ENCODE measurements around the gene CD164L2.

CD164L2 gene

GRCh38 chr1:27342778-27343638, 40.1 kb downstream of the CD164L2 start:
- DNase-seq, result peak in 1 of 2 donors; percentile 38

GRCh38 chr1:27342391-27342777, 40.7 kb downstream of the CD164L2 start:
- DNase-seq, result peak in 1 of 2 donors; percentile 26

GRCh38 chr1:27341525-27342252, 41.4 kb downstream of the CD164L2 start, which contains the start of gene SYTL1:
Gene SYTL1 (plus strand): TSS chr1:27342022. CDS start chr1:27345335, 3,313 bp downstream.
- DNase-seq, result peak; percentile 35 to 55

GRCh38 chr1:27339213-27339612, 43.9 kb downstream of the CD164L2 start:
- DNase-seq, result no peak

GRCh38 chr1:27338751-27339150, 44.4 kb downstream of the CD164L2 start:
- no peak for DNase-seq

GRCh38 chr1:27336756-27337155, 46.4 kb downstream of the CD164L2 start:
- no peak for DNase-seq

GRCh38 chr1:27335506-27336422, 47.4 kb downstream of the CD164L2 start:
- DNase-seq, result no peak

- DNase-seq, result no peak
Measured at GRCh38 chr1:27333717-27334279, 49.3 kb downstream of the CD164L2 start.

- DNase-seq, result peak; percentile 50 to 60
Measured at GRCh38 chr1:27332536-27333281, 50.4 kb downstream of the CD164L2 start.

GRCh38 chr1:27331922-27332321, 51.2 kb downstream of the CD164L2 start:
- no peak for DNase-seq

GRCh38 chr1:27331426-27331825, 51.7 kb downstream of the CD164L2 start:
- no peak for DNase-seq

GRCh38 chr1:27330786-27331185, 52.3 kb downstream of the CD164L2 start:
- DNase-seq, result no peak
